NCI-H460 (cell line): ENCODE data around the gene POC1A. TPM values are rescaled to one million over a fixed set of nuclear protein-coding genes. Genes with fewer than 3 reads are reported as not detected.
"Not testable (repeated sequence)": the region's sequence is repeated elsewhere in the genome, so short reads cannot be mapped to it uniquely, and the experiment has no call there.

Source experiments
- DNase-seq: peaks from one replicate; pipeline ENCODE4 v3.0.0-alpha.2; 2016; ENCODE audit warnings: low read depth; ENCODE audit errors: extremely low read depth
- total RNA-seq: library from RNA; depleted of rRNA; stranded (reverse); fragments of >200 nt; shearing (Covaris generic); gene quantifications from 2 replicates; pipeline ENCODE4 v1.2.3, GENCODE V29; 2014

Gene POC1A
- total RNA-seq, 1 experiment from 2014 or later: 11.0 TPM

- no peak for DNase-seq
Measured at GRCh38 chr3:52054661-52055511, 99.3 kb downstream of the POC1A start.

GRCh38 chr3:52053307-52054304, 100.6 kb downstream of the POC1A start:
- DNase-seq: no peak

GRCh38 chr3:52052831-52053306, 101.4 kb downstream of the POC1A start:
- peak; percentile 51 for DNase-seq

- no peak for DNase-seq
Measured at GRCh38 chr3:52051444-52051843, 102.8 kb downstream of the POC1A start.

GRCh38 chr3:52050571-52050970, 103.7 kb downstream of the POC1A start:
- DNase-seq: no peak

- no peak for DNase-seq
Measured at GRCh38 chr3:52049503-52049902, 104.7 kb downstream of the POC1A start.

GRCh38 chr3:52047295-52047960, 106.8 kb downstream of the POC1A start:
- DNase-seq: peak; percentile 34

GRCh38 chr3:52046902-52047239, 107.4 kb downstream of the POC1A start:
- DNase-seq: no peak

- DNase-seq: peak; percentile 93
Measured at GRCh38 chr3:52046186-52046901, 107.9 kb downstream of the POC1A start.

GRCh38 chr3:52044869-52045619, 109.2 kb downstream of the POC1A start:
- DNase-seq: no peak

- DNase-seq: no peak
Measured at GRCh38 chr3:52043750-52044149, 110.5 kb downstream of the POC1A start.

- DNase-seq: not testable (repeated sequence)
Measured at GRCh38 chr3:52043039-52043438, 111.2 kb downstream of the POC1A start.

GRCh38 chr3:52041118-52041731, 113.0 kb downstream of the POC1A start:
- DNase-seq: no peak

- DNase-seq: no peak
Measured at GRCh38 chr3:52040600-52040999, 113.6 kb downstream of the POC1A start.

GRCh38 chr3:52039846-52040245, 114.4 kb downstream of the POC1A start:
- peak; percentile 25 for DNase-seq

- DNase-seq: no peak
Measured at GRCh38 chr3:52039426-52039825, 114.8 kb downstream of the POC1A start.

- DNase-seq: no peak
Measured at GRCh38 chr3:52038227-52038626, 116.0 kb downstream of the POC1A start.

GRCh38 chr3:52037291-52037690, 116.9 kb downstream of the POC1A start:
- no peak for DNase-seq

GRCh38 chr3:52036829-52037228, 117.4 kb downstream of the POC1A start:
- no peak for DNase-seq
